ENCODE results near the gene MAP4K1.
"Not testable (repeated sequence)": the region's sequence is repeated elsewhere in the genome, so short reads cannot be mapped to it uniquely, and the experiment has no call there.

The MAP4K1 gene

DNA sequence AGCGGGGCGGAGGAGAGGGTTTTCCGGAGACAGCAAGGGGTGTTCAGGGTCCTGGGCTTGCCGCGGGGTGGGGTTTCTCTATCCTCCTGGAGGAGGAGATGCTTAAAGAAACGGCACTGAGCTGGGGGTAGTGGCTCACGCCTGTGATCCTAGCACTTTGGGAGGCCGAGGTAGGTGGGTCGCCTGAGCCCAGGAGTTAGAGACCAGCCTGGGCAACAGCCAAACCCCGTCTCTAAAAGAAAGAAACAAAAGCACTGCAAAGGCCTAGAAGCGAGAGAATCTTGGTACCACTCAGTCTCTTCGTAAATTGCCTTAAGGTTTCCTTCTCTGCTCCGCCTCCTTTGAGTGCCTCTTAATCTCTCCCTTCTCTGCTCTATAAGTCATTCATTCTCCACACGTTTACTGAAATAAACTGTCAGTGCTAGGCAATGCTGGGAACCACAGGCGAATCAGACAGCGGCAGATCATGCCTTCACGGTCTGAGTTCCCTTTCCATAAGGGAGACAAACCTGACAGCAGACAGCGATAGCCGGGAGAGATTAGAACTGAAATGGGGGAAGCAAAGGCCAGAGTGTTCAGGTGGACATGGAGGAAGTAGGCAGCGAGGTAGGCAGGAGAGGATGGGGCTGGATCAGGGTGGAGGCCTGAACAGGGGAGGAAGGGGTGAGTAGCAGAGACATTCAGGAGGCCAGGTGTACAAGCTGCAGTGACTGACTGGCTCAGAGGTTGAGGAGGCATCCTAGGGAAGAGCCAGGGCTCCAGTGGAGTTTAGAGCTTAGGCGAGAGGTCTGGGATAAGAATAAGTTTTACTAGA, 1.8 kb upstream of the MAP4K1 start:
- DNase-seq = no peak

DNA sequence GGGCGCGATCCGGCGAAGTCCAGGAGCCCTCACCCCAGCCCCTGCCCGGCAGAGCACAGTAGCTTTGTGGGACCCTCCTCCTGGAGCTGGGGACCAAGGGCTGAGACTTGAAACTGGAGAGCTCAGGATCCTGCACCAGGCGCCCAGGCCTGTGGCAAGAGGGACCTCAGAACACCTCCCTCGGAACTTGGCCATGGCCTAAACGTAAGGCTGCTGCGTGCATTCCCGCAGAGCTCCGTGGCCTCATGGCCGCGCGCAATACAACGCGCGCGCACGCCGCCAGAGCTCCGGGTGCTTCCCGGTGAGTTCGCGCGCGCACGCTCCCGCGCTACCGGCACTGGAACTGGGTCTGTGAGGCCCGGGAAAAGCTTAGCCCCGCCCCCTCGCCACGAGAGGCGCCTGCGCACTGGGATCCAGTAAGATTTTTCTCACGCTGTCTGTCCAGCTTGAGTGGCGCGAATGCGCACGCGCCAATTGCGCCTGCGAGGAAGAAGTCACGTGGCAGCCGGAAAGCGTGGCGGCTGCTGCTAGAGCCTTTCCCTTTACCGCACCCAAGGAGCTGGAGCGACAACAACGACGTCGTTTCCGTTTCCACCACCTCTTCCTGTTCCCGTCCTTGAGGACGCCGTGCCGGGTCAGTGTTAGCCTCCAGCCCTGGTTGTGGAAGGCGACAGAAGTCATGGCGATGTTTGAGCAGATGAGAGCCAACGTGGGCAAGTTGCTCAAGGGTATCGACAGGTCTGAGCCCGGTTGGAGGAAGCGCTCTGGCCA, 1.0 kb upstream of the MAP4K1 start, which contains the start of gene EIF3K:
TSS of gene EIF3K (plus strand) at position 599 of the 771 bp plus-strand sequence. CDS start at position 680, 81 bp downstream.
- DNase-seq = peak; percentile 98

DNA sequence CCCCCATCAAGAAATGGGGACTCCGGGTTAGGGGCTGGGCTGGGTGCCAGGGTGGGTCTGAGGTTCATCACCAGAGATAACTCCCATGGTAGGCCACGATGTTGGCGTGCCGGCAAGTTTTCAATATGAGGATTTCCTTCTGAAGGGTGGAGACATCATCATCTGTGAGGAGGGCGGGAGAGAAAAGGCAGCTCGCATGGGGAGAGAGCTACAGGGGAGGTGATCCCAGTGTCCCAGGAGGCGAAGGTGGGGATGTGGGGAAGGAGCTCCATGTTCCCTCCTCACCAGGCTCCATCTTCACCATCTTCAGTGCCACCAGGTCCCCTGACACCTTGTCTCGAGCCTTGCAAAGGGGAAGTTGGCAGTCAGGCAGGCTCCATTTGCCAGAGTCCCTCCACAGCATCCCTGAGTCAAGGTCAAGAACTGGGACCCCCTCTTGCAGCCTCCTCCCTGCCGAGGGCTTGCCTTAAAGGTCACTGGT, 430 bp downstream of the MAP4K1 start:
- DNase-seq = no peak

DNA sequence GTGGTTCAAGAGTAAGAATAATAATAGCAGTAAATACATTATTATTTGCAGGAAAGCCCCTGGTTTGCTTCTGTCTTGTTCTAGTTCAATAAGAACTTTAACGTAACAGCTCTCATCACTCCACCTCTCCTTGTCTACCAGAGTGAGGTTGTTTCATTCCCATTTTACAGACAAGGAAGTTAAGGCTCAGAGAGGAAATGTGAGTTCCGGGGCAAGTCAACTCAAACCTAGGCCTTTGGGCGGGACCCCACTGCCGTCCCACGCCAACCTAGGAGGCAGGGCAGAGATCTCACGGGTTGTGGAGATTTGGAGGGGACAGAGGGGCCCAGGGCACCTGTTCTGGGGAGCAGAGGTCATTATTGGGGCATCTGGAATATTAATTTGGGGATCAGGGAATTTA, 1.5 kb downstream of the MAP4K1 start:
- DNase-seq = no peak

DNA sequence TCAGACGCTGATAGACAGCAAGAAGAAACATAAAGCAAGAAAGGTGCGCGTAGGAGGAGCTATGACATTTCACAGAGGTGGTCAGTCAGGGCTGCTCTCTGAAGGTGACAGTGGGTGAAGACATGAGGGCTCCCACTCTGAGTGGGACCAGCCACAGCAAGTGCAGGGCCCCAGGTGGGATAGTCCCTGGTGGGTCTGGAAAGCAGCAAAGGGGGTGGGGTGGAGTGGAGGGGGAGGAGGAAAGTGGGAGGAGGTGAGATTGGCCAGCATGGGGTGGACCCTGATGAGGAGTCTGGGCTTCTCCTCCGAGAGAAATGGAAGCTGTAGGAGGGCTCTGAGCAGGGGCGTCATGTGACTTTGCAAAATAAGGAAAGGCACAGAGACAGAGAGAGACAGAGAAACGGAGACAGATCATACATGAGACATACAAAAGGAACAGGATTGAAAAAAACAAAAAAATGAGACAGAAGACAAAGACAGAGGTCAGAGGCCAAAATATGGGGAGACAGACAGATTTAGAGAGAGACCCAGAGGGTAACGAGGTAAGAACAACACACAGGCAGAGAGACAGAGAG, 2.7 kb downstream of the MAP4K1 start:
- no peak for DNase-seq

DNA sequence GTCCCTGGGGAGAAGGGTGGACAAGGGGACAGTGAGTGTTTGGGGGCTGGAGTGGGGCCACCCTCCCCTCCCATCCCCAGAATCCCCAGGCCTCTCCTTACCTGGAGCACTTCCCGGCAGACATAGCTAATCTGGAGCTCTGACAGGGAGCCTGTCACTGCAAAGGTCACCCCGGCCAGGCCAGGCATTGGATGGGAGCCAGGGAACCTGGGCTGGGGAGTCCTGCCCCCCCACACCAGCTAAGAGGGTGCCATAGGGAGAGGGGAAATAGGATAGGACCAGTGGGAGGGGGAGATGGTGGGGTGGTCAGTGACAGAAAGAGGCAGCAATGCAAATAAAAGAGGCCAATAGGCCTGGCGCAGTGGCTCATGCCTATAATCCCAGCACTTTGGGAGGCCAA, 3.5 kb downstream of the MAP4K1 start:
- no peak for DNase-seq

DNA sequence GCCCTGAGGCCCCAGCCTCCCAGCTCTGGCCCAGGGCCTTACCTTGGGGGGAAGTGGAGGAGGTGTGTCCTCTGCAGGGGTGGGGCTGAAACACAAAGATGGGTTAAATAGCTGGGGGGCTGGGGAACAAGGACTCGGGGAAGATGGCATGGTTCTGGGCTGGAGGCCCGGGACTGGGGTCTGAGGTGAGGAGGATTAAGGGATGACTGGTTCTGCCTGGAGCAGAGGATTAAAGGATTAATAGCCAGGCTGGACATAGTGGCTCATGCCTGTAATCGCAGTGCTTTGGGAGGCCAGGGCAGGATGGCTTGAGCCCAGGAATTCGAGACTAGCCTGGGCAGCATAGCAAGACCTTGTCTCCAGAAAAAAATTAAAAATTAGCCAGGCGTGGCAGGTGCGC, 11.6 kb downstream of the MAP4K1 start:
- no peak for DNase-seq

DNA sequence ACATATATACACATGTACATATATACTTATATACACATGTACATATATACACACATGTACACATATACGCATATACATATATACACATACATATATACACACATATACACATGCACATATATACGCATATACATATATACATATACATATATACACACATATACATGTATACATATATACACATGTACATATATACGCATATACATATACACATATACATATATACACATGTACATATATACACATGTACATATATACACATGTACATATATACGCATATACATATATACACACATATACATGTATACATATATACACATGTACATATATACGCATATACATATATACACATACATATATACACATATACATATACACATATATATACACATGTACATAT, 14.9 kb downstream of the MAP4K1 start:
- not testable (repeated sequence) for DNase-seq

DNA sequence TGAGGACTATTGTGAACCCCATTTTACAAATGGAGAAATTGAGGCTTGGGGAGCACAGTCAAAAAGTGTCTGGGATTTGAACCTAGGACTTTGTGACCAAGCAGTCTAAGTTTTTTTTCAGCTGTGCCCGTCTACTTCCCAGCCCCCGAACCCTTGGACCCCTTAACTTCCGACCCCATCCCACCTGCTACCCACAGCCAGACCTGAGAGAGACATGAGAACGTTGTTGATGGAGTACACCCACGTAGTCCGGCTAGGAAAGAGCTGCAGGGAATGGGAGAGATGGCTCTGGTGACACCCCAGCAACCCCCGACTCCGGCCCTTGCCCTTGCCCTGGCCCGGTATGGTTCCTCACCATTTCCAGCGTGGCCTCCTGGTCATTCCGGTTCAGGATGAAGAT, 18.0 kb downstream of the MAP4K1 start:
- no peak for DNase-seq

DNA sequence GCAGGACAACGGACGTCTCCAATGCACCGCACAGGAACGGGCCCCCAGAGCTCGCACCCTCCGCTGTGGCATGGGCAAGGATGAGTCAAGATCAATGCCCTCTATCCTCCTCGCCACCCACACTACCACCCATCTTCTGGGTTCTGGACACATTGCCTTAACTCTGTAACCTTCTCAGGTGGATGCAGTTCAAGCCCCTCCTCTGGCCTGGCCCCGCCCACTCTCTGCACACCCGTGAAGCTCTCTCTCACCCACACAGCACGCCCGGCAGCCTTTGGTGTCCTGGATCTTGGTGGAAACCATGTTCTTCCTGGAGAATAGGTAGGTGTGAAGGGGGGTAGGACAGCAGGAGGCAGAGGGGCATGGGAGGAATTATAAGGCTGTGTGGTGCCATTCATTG, 20.7 kb downstream of the MAP4K1 start:
- DNase-seq = no peak

DNA sequence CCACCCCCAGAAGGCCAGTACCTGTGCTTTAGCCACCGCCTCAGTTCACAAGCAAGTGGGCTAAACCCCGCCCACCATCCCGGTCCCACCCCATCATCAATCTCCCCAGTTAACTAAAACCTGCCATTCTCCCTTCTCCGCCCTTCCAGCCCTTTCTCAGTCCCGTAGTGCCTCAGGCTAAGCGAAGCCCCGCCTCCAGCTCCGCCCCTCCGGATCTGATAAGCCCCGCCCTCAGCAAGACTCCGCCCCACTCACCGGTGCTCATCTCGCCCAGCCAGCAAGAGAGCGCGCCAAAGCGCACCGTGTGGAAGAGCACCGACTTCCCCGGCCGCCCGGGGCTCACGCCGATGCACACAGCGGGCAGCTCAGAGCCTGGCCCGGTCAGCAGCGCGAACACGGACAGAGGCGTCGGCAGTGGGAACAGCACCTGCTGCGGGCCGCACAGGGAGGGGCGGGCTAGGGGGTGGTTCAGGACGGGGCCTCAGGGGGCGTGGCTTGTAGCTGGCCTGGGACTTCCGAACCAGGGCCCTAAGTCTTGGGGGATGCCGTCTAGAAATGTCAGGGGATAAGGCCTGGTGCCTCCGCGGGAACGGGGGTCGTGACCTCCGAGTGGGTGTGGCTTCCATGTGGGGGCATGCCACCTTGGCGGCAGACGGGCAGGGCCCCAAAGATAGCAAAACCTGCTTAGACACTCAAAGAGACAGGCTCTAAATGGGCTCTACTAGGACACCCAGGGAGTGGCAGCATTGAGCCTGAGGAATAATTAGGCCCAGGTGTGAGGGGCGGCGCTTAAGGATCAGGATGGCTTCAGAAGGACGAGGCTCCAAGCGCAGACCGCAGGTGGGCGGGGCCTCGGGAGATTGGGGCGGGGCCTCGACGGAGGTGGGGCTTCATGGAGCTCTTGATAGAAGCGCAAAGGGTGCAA, 21.4 kb downstream of the MAP4K1 start:
- DNase-seq = no peak

DNA sequence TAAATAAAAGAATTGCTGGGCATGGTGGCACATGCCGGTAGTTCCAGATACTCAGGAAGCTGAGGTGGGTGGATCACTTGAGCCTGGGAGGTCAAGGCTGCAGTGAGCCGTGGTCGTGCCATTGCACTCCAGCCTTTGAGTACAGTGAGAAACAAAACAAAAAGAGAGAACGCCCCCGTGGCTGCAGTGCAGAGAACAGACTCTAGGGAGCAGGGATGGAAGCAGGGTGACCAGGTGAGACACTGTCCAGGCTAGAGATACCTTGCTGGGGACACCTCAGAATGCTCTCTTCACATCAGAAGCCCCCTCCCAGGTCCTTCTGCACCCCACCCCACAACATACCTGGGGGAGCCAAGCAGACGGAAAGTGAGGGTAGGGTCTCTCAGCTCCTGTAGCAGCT, 24.8 kb downstream of the MAP4K1 start:
- DNase-seq = no peak

DNA sequence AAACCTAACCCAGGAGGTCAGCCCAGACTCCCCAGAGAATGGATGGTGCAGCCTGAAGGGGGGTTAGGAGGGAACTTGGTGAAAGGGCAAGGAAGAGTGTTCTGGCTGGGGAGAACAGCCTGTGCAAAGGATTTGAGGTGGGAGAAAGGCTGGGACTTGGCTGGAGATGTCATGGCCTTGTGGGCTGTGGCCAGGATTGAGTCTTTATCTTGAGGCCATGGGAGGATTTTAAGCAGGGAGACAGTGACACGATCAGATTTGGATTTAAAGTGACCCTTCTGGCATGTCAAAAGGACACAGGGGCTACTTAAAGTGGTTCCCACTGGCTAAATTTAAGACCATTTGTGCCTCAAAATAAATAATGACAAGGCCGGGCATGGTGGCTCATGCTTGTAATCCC, 29.7 kb downstream of the MAP4K1 start:
- no peak for DNase-seq

DNA sequence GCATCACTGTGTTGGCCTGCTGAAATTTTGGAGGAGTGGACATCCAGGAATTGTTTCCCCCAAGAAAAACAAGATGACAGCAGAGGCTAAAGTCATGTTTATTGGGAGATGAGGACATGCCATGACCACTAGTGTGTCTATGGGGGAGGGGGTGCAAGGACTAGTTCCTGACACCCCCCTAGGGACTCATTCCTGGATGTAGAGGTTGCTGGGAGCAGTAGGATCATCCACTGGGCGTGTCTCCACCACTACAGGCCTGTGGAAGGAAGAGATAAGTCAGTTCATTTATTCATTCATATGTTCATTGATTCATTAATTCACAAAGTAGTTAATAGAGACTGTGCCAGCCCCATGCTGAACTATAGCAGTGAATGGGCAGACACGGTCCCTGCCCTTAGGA, 30.2 kb downstream of the MAP4K1 start:
- DNase-seq = no peak

DNA sequence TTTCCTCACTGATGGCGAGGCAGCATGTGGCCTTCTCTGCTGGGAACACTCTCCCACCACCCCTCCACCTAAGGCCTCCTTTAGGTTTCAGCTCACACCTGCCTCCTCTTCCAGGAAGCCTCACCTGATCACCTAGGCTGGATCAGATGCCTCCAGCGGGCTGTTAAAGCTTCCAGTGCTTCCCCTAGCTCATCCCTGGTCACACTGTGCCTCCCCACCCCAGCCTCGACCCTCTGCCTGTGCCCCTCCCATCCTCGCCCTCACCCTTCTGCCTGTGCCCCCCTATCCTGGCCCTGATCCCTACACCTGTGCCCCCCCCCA, 33.8 kb downstream of the MAP4K1 start:
- no peak for DNase-seq

DNA sequence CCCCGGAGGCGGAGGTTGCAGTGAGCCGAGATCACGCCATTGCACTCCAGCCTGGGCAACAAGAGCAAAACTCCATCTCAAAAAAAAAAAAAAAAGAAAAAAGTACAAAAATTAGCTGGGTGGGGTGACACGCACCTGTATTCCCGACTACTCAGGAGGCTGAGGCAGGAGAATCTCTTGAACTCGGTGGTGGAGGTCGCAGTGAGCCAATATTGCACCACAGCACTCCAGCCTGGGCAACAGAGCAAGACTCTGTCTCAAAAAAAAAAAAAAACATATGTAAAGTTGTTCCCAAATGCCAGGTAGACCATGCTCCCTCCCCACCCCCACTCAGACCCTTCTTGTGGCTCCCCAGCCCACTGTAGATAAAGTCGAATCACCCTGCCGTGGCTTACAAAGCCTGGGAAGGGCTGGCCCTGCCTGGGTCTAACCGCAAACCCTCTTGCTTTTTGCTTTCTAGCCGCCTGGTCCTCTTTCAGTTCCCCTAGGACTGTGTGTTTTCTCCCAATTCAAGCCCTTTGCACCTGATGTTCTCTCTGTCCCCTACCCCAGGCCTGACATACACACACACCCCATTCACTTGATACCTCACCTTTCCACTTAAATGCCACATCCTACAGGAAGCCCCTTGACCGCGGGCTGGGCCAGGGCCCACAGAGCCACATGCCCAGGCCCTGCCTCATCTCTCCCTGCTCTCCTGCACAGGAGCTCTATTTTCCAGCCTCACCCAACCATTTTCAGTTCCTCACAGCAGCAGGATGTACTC, 34.4 kb downstream of the MAP4K1 start:
- DNase-seq = no peak

DNA sequence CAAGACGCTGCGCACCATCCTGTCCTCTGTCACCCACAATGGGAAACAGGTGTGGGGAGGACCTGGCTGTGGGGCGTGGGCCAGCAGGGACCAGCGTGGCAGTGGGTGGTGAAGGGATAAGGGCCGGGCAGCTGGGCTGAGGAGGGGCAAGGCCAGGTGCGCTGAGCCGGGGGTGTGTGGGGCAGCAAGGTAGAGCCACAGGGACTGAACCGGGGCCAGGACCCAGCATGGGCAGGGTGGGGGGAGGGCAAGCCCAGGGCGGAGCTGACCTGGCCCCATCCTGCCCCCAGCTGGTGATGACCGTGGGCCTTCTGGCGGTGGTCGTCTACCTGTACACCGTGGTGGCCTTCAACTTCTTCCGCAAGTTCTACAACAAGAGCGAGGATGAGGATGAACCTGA, 37.7 kb downstream of the MAP4K1 start:
- no peak for DNase-seq

DNA sequence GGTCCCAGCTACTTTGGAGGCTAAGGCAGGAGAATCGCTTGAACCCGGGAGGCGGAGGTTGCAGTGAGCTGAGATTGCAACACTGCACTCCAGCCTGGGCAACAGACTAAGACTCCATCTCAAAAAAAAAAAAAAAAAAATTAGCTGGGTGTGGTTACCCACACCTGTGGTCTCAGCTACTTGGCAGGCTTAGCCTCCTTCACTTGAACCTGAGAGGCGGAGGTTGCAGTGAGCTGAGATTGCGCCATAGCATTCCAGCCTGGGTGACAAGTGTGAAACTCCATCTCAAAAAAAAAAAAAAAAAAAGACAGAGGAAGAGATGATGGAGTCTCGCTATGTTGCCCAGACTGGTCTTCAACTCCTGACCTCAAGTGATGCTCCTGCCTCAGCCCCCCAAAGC, 38.4 kb downstream of the MAP4K1 start:
- DNase-seq = not testable (repeated sequence)

DNA sequence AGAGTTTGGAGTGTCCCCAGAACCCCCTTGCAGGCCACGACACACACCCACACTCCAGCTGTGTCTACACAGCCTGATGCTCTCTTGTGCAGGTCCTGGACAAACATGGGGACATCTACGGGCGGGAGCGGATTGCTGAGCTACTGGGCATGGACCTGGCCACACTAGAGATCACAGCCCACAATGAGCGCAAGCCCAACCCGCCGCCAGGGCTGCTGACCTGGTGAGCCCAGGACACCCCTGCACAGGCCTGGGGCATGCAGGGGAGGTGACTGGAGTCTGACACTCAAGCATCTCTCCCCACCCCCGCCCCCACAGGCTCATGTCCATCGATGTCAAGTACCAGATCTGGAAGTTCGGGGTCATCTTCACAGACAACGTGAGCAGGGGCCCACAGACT, 39.9 kb downstream of the MAP4K1 start:
- DNase-seq = no peak

DNA sequence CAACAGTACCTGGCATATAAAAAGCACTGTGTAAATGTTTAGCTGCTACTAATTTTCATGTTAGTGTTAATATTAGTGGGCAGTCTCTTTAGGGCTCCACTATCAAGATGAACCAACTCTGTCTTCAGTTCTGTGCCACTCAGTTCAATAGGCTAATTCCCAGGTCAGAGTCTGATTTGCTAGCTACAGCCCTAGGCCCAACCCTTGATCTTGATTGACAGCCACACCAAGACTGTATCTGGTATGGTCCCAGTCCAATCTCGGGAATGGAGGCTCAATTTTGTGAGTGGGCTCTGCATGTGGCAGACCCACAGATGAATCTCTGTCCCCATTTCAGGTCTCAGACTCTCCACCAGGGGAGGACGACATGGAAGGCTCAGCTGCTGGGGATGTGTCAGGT, 46.1 kb downstream of the MAP4K1 start:
- DNase-seq = no peak

DNA sequence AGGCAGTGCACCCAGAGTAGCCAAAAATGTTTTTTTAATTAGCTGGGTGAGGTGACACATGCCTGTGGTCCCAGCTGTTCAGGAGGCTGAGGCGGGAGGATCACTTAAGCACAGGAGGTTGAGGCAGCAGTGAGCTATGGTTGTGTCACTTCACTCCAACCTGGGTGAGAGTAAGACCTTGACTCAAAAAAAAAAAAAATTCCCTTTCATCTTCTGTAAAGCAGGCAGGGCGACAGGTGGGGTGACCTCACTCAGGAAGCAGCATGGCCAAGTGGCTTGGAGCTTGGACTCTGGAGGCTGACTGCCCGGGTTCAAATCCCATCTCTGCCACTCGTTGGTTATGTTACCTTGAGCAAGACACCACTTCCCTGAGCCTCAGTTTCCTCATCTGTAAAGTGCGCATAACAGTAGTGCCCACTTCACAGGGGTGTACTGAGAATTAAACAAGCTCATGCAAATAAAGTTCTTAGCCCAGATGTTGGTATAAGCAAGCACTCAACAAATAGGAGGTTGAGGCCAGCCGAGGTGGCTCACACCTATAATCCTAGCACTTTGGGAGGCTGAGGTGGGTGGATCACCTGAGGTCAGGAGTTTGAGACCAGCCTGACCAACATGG, 48.3 kb downstream of the MAP4K1 start:
- DNase-seq = no peak

DNA sequence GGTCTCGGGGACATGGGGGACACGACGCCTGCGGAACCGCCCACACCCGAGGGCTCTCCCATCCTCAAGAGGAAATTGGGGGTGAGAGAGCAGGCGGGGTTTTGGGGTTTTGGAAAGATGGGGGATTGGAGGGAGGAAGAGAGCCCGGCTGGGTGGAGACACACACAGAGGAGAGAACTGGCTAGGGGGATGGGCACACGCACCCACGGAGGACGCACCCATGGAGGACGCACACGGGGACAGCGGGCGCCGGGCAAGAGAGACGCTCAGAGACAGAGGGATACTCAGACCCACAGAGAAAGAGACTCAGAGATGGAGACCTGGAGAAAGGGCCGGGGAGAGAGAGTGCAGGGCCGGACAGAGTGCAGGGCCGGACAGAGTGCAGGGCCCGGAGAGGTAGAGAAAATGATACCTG, 52.1 kb downstream of the MAP4K1 start:
- DNase-seq = no peak

All from Kasumi-1 (cell line).